Measurements from ENCODE around the gene GNG11. TPM values are rescaled to one million over a fixed set of nuclear protein-coding genes. Genes with fewer than 3 reads are reported as not detected.

The GNG11 gene
- total RNA-seq = not detected

DNA sequence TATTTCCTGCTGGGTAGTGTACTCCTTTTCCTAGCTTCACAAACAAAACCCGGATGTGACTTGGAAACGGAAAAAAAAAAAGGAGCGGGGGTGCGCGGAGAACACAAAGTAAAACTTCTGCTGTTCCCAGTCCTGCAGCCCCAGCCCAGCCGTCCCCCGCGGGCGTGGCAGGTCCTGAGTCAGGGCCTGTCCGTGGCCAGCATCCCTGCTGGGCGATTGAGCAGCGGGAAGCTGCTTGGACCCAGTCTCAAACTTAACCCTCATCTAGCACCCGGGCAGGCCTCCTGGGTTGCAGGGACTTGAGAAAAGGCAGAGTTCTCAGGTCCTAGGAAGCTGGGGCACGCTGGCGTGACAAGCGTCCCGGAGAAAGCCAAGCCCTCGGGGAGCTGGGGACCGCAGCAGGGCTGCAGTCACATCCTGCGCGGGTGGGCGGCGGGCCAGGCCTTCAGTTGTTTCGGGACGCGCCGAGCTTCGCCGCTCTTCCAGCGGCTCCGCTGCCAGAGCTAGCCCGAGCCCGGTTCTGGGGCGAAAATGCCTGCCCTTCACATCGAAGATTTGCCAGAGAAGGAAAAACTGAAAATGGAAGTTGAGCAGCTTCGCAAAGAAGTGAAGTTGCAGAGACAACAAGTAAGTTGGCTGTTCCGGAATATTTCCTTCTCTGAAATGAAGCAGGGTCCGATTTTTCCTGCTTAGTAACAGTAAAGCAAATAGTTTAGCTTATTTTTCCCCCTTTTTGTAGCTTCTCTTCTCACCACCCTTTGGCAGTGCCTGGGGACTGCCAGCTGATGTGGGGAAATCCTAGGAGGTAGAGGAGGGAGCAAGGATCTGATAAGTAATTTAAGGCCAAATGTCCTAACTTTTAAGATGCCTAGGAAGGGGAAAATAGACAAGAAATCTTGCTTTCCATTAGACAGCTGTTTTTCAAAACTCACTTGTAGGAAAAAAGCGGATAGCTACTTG, at the start of gene GNG11:
Gene GNG11, plus strand, starts transcription at position 129 of the 960 bp plus-strand sequence. Its CDS starts 403 bp downstream, at position 532.
- H3K36me3 Mint-ChIP-seq = no peaks in the 10 kb centered on the region
- no peaks in the 10 kb centered on the region for H3K9me3 Mint-ChIP-seq
- no peak within 1 kb of the TSS for H3K27ac Mint-ChIP-seq
- ATAC-seq (peak; percentile 69 to 84), DNase-seq (ENCODE audit: low spot score in 2 of 2) (peak in 1 of 2 donors; percentile 43)

DNA sequence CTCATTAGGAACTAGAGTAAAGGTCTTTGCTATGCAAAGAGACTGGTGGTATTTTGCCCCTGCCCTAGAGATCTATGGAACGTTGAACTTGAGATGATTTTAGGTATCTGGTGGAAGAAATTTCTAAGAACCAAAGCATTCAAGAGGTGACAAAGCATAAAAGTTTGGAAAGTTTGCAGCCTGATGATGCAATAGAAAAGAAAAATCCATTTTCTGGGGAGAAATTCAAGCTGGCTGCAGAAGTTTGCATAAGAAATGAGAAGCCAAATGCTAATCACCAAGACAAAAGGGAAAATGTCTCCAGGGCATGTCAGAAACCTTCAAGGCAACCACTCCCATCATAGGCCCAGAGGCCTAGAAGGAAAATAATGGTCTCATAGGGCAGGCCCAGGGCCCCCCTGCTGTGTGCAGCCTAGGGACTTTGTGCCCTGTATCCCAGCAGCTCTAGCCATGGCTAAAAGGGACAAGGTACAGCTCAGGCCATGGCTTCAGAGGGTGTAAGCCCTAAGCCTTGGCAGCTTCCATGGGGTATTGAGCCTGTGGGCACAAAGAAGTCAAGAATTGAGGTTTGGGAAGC, 47.4 kb upstream of the GNG11 start:
- no peak for DNase-seq (ENCODE audit: low spot score in 2 of 2)
- no peak overlapping the region for H3K27ac Mint-ChIP-seq
- H3K36me3 Mint-ChIP-seq = no peaks in the 10 kb centered on the region
- H3K9me3 Mint-ChIP-seq = peaks cover 0 to 4% of the 10 kb centered on the region in 2 donors
- no peak for ATAC-seq

DNA sequence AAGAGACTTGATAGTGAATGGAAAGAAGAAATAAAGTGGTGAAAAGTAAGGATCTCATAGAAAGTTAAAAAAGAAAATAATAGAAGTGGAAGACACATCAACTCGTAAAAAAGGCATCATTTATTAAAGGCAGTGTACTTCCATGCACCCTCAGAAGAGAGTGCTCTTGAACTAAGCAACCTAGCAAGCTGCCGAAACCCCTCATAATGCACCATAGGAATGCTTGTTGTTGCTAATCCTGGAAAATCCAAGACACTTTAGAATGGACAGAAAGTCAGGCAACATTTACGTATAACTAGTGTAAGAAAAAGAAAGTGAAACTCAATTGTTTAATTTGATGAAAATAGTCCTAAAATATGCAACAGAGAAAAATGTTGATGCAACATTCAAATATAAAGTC, 43.8 kb upstream of the GNG11 start:
- H3K9me3 Mint-ChIP-seq = peaks cover 4 to 9% of the 10 kb centered on the region in 2 donors
- H3K36me3 Mint-ChIP-seq = no peaks in the 10 kb centered on the region
- ATAC-seq (no peak), DNase-seq (ENCODE audit: low spot score in 2 of 2) (no peak)
- H3K27ac Mint-ChIP-seq = no peak overlapping the region

DNA sequence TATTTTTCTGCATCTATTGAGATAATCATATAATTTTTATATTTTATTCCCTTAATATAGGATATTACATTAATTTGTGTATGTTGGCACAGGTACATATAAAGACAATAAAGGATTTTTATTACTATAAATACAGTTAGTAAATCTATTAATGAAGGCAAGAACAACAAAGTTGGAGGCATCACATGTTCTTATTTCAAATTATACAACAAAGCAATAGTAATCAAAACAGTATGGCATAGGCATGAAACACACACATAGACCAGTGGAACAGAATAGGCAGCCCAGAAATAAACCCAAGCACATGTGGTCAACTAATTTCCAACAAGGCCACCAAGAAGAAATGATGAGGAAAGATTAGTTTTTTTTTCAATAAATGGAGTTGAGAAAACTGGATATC, 42.2 kb upstream of the GNG11 start:
- Mint-ChIP-seq H3K27ac (no peak overlapping the region), H3K9me3 (peaks cover 4 to 5% of the 10 kb centered on the region in 2 donors), H3K36me3 (no peaks in the 10 kb centered on the region)
- DNase-seq (ENCODE audit: low spot score in 2 of 2) = no peak
- ATAC-seq = no peak

DNA sequence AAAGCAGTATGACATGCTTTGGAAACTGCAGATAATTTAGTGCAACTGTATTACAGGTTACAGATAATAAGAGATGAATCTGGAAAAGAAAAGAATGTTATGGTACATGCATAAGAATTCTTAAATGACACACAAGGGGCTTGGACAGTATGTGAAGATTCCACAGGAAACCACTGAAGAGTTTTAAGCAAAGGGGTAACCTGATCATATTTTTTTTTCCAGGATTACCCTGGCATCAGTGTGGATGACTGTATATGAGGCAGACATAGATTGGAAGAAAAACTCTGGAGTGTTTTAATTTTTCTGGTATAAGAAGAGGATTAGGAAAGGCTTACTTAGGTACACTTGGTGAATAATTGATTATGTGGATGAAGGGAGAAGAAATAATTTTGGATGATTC, 39.1 kb upstream of the GNG11 start:
- no peak for ATAC-seq
- Mint-ChIP-seq H3K27ac (no peak overlapping the region), H3K36me3 (no peaks in the 10 kb centered on the region), H3K9me3 (peaks cover 4 to 5% of the 10 kb centered on the region in 2 donors)
- no peak for DNase-seq (ENCODE audit: low spot score in 2 of 2)

DNA sequence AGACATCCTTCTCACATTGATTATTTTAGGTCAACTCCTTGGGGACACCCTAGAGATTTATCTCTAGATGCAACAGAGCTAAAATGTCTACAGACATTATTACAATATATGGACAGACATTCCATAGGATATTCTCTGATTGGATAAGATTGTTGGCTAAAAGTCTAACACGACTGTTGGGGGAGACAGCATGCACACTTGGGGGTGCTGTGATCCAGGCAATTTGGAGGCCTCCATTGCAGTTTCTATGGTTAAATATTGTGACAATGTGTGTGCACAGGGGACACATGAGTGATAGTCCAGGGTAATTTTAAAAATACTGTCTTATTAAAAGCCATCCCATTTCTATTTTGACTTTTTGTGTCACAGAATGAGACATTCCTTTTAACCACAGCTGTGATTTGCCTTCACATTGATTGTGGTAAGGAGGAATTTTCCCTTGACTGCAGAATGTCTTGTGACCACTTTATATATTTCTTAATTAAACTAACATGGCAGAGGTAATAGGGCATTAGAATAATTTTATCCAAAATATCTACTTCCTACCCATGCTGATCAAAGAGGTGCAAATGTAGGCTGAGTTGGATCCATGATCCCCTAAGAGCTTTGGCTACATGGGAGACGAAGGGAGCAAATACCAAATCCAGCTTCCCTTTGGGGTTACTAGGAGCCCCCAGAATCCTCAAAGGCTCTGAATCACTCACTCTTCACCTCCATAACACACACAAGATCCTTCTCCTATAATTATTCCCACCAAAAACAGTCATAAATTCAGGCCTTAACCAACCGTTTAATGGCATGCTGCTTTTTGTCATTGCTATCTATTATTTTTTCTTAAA, 38.2 kb upstream of the GNG11 start:
- Mint-ChIP-seq H3K9me3 (peaks cover 4 to 5% of the 10 kb centered on the region in 2 donors), H3K36me3 (no peaks in the 10 kb centered on the region), H3K27ac (no peak overlapping the region)
- no peak for DNase-seq (ENCODE audit: low spot score in 2 of 2)
- ATAC-seq = no peak

DNA sequence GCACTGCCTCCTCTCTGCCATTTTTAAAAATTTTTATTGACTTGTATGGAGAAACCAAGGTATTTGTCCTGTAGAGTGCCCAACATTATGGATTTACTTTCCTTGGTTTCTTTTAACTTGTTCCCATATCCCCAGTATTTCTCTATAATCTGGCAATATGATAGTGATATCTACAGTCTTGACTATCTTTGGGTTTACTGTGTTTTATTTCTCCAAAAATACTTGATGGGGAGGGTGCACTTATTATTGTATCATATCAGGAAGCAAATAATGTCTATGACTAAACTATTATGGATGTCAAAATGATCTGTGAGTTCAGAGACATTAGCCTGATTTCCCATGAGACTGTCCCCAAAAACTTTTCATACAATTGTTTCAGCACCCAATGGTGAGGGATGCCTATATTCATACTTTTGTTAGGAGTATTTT, 37.6 kb upstream of the GNG11 start:
- ATAC-seq = no peak

DNA sequence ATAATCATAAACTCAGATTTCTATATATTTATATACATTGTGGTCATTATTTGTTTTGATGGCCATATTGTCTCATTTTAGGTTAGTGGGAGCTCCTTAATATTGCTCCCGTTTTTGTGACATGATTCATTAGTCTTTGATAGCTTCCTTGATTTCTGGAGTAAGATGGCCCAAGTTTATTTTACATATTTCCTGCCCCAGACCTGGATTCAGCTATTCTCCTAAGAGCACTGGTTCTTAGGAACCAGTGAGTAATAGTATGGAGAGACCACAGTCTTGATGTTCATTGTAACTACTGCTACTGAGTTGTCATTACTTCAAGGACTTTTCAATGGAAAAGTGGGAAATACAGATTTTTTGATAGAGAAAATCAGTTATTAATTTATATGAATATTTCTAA, 37.0 kb upstream of the GNG11 start:
- no peak for DNase-seq (ENCODE audit: low spot score in 2 of 2)

More for the DNA sequence above, 37.6 kb upstream of the GNG11 start:
- H3K27ac Mint-ChIP-seq = no peak overlapping the region
- no peak for DNase-seq (ENCODE audit: low spot score in 2 of 2)
- peaks cover 4 to 5% of the 10 kb centered on the region in 2 donors for H3K9me3 Mint-ChIP-seq
- no peaks in the 10 kb centered on the region for H3K36me3 Mint-ChIP-seq

DNA sequence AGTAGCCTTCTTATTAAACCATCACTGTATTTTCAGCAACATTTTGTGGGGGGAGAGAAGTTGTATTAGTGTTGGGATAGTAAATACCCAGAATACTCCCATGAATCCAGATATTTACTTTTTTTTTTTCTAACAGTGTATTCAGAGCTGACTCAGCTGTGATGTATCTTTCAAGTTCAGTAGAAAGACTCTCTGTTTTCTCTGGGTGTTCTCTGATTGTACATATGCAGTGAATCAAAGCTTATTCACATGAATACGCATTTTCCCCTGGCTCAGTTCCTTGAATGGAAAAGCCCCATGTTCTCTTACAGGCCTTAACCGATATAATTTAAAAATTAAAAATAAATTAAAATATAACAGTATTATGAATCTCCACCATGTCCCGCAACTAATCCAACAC, 32.3 kb upstream of the GNG11 start:
- H3K9me3 Mint-ChIP-seq = no peaks in the 10 kb centered on the region
- H3K36me3 Mint-ChIP-seq = peaks cover 0 to 7% of the 10 kb centered on the region in 2 donors
- DNase-seq (ENCODE audit: low spot score in 2 of 2) (no peak), ATAC-seq (no peak)
- H3K27ac Mint-ChIP-seq = no peak overlapping the region

More for the DNA sequence above, 37.0 kb upstream of the GNG11 start:
- H3K27ac Mint-ChIP-seq = no peak overlapping the region
- peaks cover 2% of the 10 kb centered on the region in 2 donors for H3K9me3 Mint-ChIP-seq
- ATAC-seq = no peak
- peaks cover 0 to under 1% of the 10 kb centered on the region in 2 donors for H3K36me3 Mint-ChIP-seq

DNA sequence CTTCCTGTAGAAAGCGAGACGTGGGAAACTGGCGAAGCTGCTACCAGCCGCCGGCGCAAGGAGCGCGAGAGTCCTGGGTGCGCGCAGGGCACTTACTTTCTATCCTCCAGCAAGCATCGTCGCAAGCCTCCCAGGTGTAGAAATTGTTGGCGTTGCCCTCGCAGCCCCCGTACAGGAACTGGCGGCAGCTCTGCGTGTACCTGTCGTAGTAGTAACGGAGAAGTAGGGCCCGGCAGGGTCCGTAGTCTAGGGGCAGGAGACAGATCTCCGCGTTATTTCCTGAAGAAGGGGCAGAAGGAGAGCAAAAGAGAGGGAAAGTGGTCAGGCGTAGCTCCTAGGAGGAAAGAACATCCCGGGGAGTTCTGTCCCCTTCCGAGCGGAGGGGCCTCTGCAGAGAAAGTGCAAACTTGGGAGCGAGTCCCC, 31.5 kb upstream of the GNG11 start:
- H3K36me3 Mint-ChIP-seq = peaks cover 0 to 7% of the 10 kb centered on the region in 2 donors
- DNase-seq (ENCODE audit: low spot score in 2 of 2) (peak in 1 of 2 donors; percentile 7), ATAC-seq (peak in 1 of 2 donors; percentile 48)
- H3K9me3 Mint-ChIP-seq = no peaks in the 10 kb centered on the region
- H3K27ac Mint-ChIP-seq = no peak overlapping the region

DNA sequence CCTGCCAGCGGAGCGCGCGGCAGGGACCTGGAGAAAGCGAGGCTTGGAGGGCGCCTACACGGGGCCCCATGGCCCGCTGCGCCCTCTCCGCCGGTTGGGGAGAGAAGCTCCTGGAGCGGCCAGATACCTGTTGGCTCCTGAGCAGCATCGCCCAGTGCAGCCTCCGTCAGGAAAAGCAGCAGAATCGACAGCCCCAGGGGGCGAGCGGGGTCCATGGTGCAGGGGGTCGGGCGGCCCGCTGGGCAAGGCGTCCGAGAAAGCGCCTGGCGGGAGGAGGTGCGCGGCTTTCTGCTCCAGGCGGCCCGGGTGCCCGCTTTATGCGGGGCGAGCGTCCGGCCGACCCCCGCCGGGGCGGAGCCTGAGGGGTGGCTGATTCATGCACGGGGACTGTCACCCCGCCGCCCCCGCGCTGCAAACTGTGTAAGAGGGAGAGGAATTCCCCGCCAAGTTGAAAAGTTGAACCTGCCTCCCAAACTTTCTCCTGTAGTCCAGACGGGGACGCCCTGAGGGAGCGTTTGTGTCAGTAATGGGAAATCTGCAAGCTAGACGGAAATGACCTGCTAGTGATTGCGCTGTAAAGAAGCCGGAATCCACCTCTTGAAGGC, 31.0 kb upstream of the GNG11 start, which contains the start of gene TFPI2:
Gene TFPI2, minus strand, starts transcription at position 290 of the 605 bp plus-strand sequence. Its CDS starts 75 bp downstream, at position 215.
- peak; percentile 9 to 67 for ATAC-seq
- DNase-seq (ENCODE audit: low spot score in 2 of 2) = peak in 1 of 2 donors; percentile 9
- Mint-ChIP-seq H3K36me3 (peaks cover 0 to 7% of the 10 kb centered on the region in 2 donors), H3K27ac (no peak within 1 kb of the TSS), H3K9me3 (no peaks in the 10 kb centered on the region)

DNA sequence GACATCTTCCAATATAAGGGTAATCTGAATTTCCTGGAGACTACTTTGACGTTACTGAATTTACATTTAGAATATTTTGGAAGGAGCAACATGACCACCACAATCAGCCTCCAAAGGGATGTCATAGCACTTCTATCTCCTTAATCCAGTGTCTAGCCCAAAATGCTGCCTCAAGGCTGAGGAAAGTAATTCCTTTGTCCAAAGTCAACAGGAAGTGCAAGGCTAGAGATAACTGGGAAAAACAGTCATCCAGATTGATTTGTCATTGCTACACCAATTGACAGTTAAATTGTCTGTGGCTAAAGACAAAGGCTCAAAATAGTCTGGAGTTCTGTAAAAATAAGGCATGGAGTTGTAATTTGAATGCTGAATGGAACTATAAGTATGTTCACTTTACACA, 27.1 kb upstream of the GNG11 start:
- no peak overlapping the region for H3K27ac Mint-ChIP-seq
- H3K36me3 Mint-ChIP-seq = peaks cover 0 to 7% of the 10 kb centered on the region in 2 donors
- H3K9me3 Mint-ChIP-seq = no peaks in the 10 kb centered on the region
- ATAC-seq (no peak), DNase-seq (ENCODE audit: low spot score in 2 of 2) (no peak)

DNA sequence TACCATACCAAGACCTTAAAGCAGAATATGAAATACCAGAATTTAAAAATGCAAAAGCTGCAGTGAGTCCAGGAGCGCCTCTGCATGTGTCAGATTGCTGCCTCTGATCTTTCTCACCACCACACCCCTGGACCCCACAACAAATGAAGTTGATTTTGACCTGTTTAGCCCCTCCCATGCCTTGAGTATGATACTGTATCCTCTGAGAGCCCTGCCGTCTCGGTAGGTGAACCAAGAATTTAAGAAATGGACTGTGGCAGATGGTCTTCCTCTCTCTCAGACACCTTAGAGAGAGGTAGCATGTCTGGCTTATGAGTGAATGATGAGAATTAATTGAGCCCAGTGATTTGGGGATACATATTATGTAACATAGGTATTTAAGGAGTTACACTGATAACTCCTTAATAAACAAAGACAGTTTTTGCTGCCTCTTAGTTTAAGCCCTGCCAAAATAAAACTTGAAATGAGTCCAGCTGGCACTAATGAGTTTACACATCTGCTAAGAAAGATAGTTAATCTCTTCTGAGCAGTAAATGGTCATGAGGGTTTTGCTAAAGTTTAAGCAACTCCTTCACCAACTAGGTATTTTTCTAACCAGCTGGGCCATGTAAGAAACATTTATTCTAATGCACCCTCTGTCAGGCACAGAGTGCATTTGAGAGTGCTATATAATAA, 26.4 kb upstream of the GNG11 start:
- DNase-seq (ENCODE audit: low spot score in 2 of 2) (no peak), ATAC-seq (no peak)
- Mint-ChIP-seq H3K36me3 (peaks cover 0 to 2% of the 10 kb centered on the region in 2 donors), H3K27ac (no peak overlapping the region), H3K9me3 (no peaks in the 10 kb centered on the region)

DNA sequence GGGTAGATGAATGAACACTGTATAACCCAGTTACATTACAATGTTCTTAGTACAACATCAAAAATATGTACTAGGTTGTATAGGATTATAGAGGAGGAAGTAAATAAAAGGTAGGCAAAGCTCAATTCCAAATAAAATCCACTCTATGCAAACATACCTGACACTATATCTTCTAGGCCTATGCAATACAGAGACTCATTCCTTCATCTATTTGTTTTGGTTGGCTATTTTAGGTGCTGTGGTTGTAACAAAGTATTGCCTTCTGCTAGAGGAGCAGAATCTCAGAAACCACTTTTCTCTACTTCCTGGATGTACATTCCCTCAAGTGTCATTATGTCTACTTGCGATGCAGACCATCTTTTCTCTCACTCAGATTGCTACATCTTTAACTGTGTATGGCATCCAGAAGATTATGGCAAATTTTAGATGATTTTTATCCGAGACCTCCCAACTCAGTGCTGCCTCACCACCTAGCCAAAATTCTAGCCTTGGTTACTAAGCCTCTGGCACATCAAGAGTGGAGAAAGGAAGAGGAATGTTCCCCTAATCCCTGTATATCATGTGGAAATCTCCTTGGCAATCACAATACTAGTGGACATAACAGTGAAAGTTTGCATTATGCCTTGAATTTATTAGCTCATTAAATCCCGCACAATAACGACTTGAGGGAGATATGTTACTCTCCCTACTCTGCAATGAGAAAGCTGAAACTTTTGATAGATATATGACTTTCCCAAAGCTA, 25.5 kb upstream of the GNG11 start:
- DNase-seq (ENCODE audit: low spot score in 2 of 2) = no peak
- no peaks in the 10 kb centered on the region for H3K9me3 Mint-ChIP-seq
- H3K36me3 Mint-ChIP-seq = no peaks in the 10 kb centered on the region
- H3K27ac Mint-ChIP-seq = no peak overlapping the region
- ATAC-seq = no peak

DNA sequence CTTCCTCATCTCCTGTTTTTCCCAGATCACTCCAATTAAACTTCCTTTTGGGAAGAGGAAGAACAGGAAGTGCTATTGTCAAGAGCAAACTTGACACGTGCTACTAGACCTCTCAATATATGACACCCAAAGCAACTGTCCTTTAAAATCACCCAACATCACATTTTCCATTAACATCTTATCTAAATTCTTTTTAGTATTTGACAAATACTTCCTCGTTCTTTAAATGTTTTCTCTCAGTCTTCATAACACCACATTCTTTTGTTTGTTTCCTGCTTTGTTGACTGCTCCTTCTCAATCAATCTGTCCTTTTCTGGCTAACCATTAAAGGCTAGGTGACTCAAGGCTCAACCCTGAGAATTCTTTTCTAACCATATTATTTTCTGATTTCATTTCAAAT, 23.9 kb upstream of the GNG11 start:
- Mint-ChIP-seq H3K36me3 (no peaks in the 10 kb centered on the region), H3K9me3 (no peaks in the 10 kb centered on the region), H3K27ac (no peak overlapping the region)
- ATAC-seq (no peak), DNase-seq (ENCODE audit: low spot score in 2 of 2) (no peak)

All from activated naive CD4-positive, alpha-beta T cell treated with anti-CD3 and anti-CD28 coated beads, Interleukin-2, amount 50 U/mL, for 72 hours (primary cell).